Right lobe of liver (tissue), 6 donors: ENCODE measurements around the gene SPATC1L. TPM values are rescaled to one million over a fixed set of nuclear protein-coding genes. Genes with fewer than 3 reads are reported as not detected.
A peak's percentile ranks its signal among the peaks of the same experiment; 100 is the strongest.
"Not testable (repeated sequence)": the region's sequence is repeated elsewhere in the genome, so short reads cannot be mapped to it uniquely, and the experiment has no call there.

ENCODE experiments used
- ATAC-seq, 4 donors: fragments of 200-7000 bp; cut with Tn5 transposase; one replicate each; pipeline ENCODE4 v1.9.1; 2020; ENCODE audit warnings: mild to moderate bottlenecking in 4 of 4, moderate library complexity in 4 of 4
- DNase-seq, 3 donors: peaks; one replicate each; pipeline ENCODE4 v3.0.0-alpha.2; 2020
- H3K27ac ChIP-seq, 3 donors: fragments of 200-600 bp; one replicate each; pipeline ENCODE4 v1.8.0; 2022
- H3K27me3 ChIP-seq, 2 donors: fragments of 200-600 bp; one replicate each; pipeline ENCODE4 v1.8.0; 2022
- H3K36me3 ChIP-seq, 4 donors: fragments of 200-600 bp; sonication (generic) in 1 of 4; one replicate each; pipeline versions ENCODE4 v1.5.1 to v1.8.0; 2017 to 2022; ENCODE audit warnings: control low read depth in 1 of 4
- H3K4me1 ChIP-seq, 4 donors: fragments of 200-600 bp; sonication (generic) in 1 of 4; one replicate each; pipeline versions ENCODE4 v1.5.1 to v1.8.0; 2017 to 2022; ENCODE audit warnings: control low read depth in 1 of 4
- H3K4me3 ChIP-seq, 3 donors: fragments of 200-600 bp; one replicate each; pipeline ENCODE4 v1.8.0; 2022
- H3K9me3 ChIP-seq, 4 donors: fragments of 200-600 bp; sonication (generic) in 1 of 4; one replicate each; pipeline versions ENCODE4 v1.5.1 to v1.8.0; 2017 to 2022; ENCODE audit warnings: control low read depth in 1 of 4
- CTCF ChIP-seq, 4 donors: fragments of 200-600 bp in 3 of 4; fragments of 450-650 bp in 1 of 4; IDR thresholded peaks; one replicate each; pipeline versions ENCODE4 v1.5.1 to v1.8.0; 2016 to 2022; ENCODE audit warnings: antibody characterized with exemption in 4 of 4, mild to moderate bottlenecking in 2 of 4
- POLR2A ChIP-seq: fragments of 450-650 bp; IDR thresholded peaks from one replicate; pipeline ENCODE4 v1.6.1; 2017; ENCODE audit warnings: antibody characterized with exemption, mild to moderate bottlenecking
- WGBS: methylation state at CpG from one replicate; pipeline ENCODE4 v1.1.6; 2018; ENCODE audit warnings: low coverage, low lambda C conversion rate; ENCODE audit not compliant: insufficient coverage; ENCODE audit errors: missing lambda C conversion rate; 5-methylcytosine and 5-hydroxymethylcytosine counted together
- intact Hi-C, 2 donors: fragments of 100-400 bp; cut with DNase I; formaldehyde crosslinking; loops; one replicate each; pipeline versions ENCODE4 v1.11.2 to v1.14.1; 2022
- total RNA-seq, 6 experiments: library from RNA; depleted of rRNA in 2 of 6; stranded (reverse); fragments of >200 nt in 2 of 6; fragmentation: NEBNext Ultra II Directional in 3 of 6; extraction: Animal tissue kit (Norgen Biotek cat#: 25700) in 3 of 6; gene quantifications; one replicate each; pipeline versions ENCODE4 v1.1.0 to v1.2.4, GENCODE V29; 2016 to 2023
- donor health status: DM: no; HTN: yes; CAD: no.
- donor health status: DM: no; HTN: no; CAD: no.
- donor health status: DM: no; HTN: no; CAD: no.
- donor health status: DM: no; HTN: yes; CAD: no.
- donor health status: DM: no; HTN: yes; CAD: no.

The SPATC1L gene
- total RNA-seq, 6 experiments from 2014 or later = 0.31 to 1.7 (median 0.51) TPM; not detected in 2

GRCh38 chr21:46184625-46185555, 631 bp upstream of the SPATC1L start:
- TF ChIP-seq POLR2A (no peak), CTCF (IDR thresholded peaks at IDR 0.05) (no peak)
- H3K4me1 ChIP-seq = no peaks in the 10 kb centered on the region

GRCh38 chr21:46183337-46183909, 836 bp downstream of the SPATC1L start:
- H3K9me3 ChIP-seq, H3K27ac ChIP-seq, DNase-seq, intact Hi-C loops, H3K27me3 ChIP-seq, ATAC-seq, H3K4me1 ChIP-seq, H3K36me3 ChIP-seq, H3K4me3 ChIP-seq: not testable (repeated sequence)
- 87% methylated on average over 3 of the region's 13 CpGs for WGBS

More at GRCh38 chr21:46184625-46185555, 631 bp upstream of the SPATC1L start:
- no peaks in the 10 kb centered on the region for H3K27me3 ChIP-seq
- H3K36me3 ChIP-seq = peaks cover 0 to 9% (median 0%) of the 10 kb centered on the region in 4 donors
- no peaks in the 10 kb centered on the region for H3K9me3 ChIP-seq
- intact Hi-C loops = no loop called here
- DNase-seq = peak; percentile 65 to 76 (median 72)
- H3K4me3 ChIP-seq = peak overlapping the region; percentile 30 to 41 (median 40)
- 40% methylated on average over 27 of the region's 30 CpGs for WGBS
- peak overlapping the region in 1 of 3 donors; percentile 61 for H3K27ac ChIP-seq
- ATAC-seq = peak; percentile 18 to 70 (median 48)

GRCh38 chr21:46182548-46183336, 1.5 kb downstream of the SPATC1L start:
- DNase-seq (no peak), ATAC-seq (no peak)
- Histone ChIP-seq H3K27me3 (no peaks in the 10 kb centered on the region), H3K9me3 (no peaks in the 10 kb centered on the region), H3K4me3 (no peak overlapping the region), H3K4me1 (no peaks in the 10 kb centered on the region), H3K27ac (no peak overlapping the region), H3K36me3 (no peaks in the 10 kb centered on the region)
- TF ChIP-seq CTCF (IDR thresholded peaks at IDR 0.05) (no peak), POLR2A (no peak)
- intact Hi-C loops = no loop called here
- WGBS = no CpG with 5 or more reads among the region's 44 CpGs

GRCh38 chr21:46181953-46182547, 2.2 kb downstream of the SPATC1L start:
- no peak overlapping the region for H3K4me3 ChIP-seq
- H3K27ac ChIP-seq = no peak overlapping the region
- TF ChIP-seq CTCF (IDR thresholded peaks at IDR 0.05) = no peak
- TF ChIP-seq POLR2A = no peak
- WGBS = no CpG with 5 or more reads among the region's 16 CpGs
- H3K36me3 ChIP-seq = no peaks in the 10 kb centered on the region
- intact Hi-C loops = no loop called here
- DNase-seq (no peak), ATAC-seq (no peak)
- no peaks in the 10 kb centered on the region for H3K9me3 ChIP-seq
- H3K4me1 ChIP-seq = no peaks in the 10 kb centered on the region
- H3K27me3 ChIP-seq = no peaks in the 10 kb centered on the region
